Astrocyte of the spinal cord (primary cell): ENCODE results near the gene ASB10.

Source experiments
- DNase-seq: peaks from one replicate; pipeline ENCODE4 v3.0.0; 2011; ENCODE audit warnings: low read depth, low spot score
- H3K4me3 ChIP-seq: 2 replicates; pipeline ENCODE4 v1.5.1; 2011; ENCODE audit warnings: low read depth, mild to moderate bottlenecking, low read length, moderate library complexity
- CTCF ChIP-seq: IDR thresholded peaks from 2 replicates; pipeline ENCODE4 v1.5.1; 2012; ENCODE audit warnings: low read depth, mild to moderate bottlenecking, low read length, inconsistent platforms
- in situ Hi-C: cut with HindIII; loops from 2 replicates; pipeline ENCODE4 v1.10.0; 2017; ENCODE audit warnings: low sequenced_read_pairs

The ASB10 gene

GRCh38 chr7:151129960-151130591 is 57.0 kb downstream of the ASB10 start:
- no peak for TF ChIP-seq CTCF
- no peak for DNase-seq
- in situ Hi-C loops = no loop called here
- no peak overlapping the region for H3K4me3 ChIP-seq

GRCh38 chr7:151129117-151129959 is 57.7 kb downstream of the ASB10 start:
- in situ Hi-C loops = no loop called here
- TF ChIP-seq CTCF = no peak
- DNase-seq = no peak
- H3K4me3 ChIP-seq = no peak overlapping the region

- TF ChIP-seq CTCF = no peak
- DNase-seq = no peak
- H3K4me3 ChIP-seq = no peak overlapping the region
- in situ Hi-C loops = no loop called here
Measured at GRCh38 chr7:151128716-151129115, 58.3 kb downstream of the ASB10 start.

- no peak for DNase-seq
- H3K4me3 ChIP-seq = no peak overlapping the region
- TF ChIP-seq CTCF = no peak
- in situ Hi-C loops = no loop called here
Measured at GRCh38 chr7:151128144-151128543, 58.9 kb downstream of the ASB10 start.

DNA sequence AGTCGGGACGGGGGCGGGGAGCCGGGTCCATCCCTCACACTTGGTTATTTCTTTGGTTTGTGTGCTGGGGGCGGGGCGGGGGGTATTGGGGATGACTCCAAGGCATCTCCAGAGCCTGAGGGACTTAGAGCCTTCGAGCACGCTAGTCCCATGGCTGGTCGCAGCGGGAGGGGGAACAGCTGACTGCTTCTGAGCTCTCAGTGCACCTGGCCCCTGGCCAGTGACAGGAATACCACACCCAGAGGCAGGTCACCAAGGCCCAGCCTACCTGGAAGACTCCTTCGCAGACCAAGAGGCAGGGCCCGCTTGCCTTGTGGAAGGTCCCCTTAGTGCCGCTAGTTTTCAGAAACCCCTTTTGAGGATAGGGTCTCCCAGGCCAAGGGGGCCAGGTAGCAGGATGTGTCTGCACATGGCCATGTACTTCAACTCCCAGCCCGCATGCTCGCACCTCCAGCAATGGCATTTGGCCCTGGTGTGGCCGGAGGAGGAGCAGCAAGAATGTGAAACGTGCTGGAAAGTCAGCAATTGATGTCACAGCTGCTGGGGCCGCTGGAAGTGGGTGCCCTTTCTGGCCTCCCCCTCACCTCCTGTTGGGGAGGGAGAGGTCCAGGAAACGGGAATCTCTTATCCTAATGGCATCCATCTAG is 60.4 kb downstream of the ASB10 start:
- in situ Hi-C loops = no loop called here
- no peak for DNase-seq
- TF ChIP-seq CTCF = no peak
- no peak overlapping the region for H3K4me3 ChIP-seq

DNA sequence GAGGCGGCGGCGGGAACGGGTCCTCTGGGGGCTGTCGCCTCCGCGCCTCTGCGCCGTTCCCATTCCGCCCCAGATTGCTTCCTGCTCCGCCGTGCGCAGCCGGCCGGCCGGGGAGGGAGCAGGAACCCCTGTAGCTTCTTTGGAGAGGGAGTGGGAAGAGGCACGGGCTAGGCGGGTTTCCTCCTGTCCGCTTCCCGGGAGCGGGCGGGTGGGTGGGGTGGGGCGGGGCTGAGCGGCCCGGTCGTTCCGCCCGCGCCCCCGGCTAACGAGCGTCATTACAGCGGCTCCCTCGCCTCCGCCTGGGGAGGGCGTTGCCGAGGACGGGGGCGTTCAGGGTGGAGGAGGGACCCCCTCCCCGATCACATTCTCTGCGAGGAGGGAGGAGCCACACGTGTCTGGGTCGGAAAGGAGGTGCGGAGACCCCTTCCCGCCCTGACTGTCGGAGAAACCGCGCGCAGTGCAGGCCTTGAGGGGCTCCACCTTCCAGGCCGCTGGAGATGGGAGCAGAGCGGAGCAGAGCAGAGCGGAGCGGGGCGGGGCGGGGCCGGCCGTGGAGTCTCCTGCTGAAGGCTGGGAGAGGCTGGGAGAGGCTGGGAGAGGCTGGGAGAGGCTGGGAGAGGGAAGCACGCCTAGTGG is 61.1 kb downstream of the ASB10 start:
- TF ChIP-seq CTCF = no peak
- DNase-seq = peak; percentile 14
- H3K4me3 ChIP-seq = peak overlapping the region; percentile 32
- in situ Hi-C loops = no loop called here
